Keratinocyte (primary cell): ENCODE measurements around the gene ABCC11. TPM values are rescaled to one million over a fixed set of nuclear protein-coding genes. Genes with fewer than 3 reads are reported as not detected.
A peak's percentile ranks its signal among the peaks of the same experiment; 100 is the strongest.

ENCODE experiments used
- DNase-seq: peaks from one replicate; pipeline ENCODE4 v3.0.0-alpha.2; 2011; ENCODE audit warnings: low read depth, missing footprints, low spot score
- FAIRE-seq: peaks from 2 replicates; lab custom pipeline; 2011; peaks lifted over from hg19 to GRCh38; lab: Jason Lieb, UNC
- H2AFZ ChIP-seq: 2 replicates; pipeline ENCODE4 v1.6.0; 2012; ENCODE audit warnings: low read length, control low read depth, inconsistent platforms; ENCODE audit not compliant: control insufficient read depth
- H3K27ac ChIP-seq: 2 replicates; pipeline ENCODE4 v1.5.1; 2011; ENCODE audit warnings: low read length; ENCODE audit not compliant: control insufficient read depth, insufficient read depth
- H3K27me3 ChIP-seq: 3 replicates; pipeline ENCODE4 v1.6.0; 2011; ENCODE audit warnings: low read length; ENCODE audit not compliant: control insufficient read depth, insufficient read depth; ENCODE audit errors: extremely low read depth
- H3K36me3 ChIP-seq, 2 experiments: 2 replicates in 1 of 2; 3 replicates in 1 of 2; pipeline ENCODE4 v1.5.1; 2011; ENCODE audit warnings: low read length in 2 of 2, mild to moderate bottlenecking in 1 of 2; ENCODE audit not compliant: control insufficient read depth in 2 of 2, insufficient read depth in 2 of 2; ENCODE audit errors: extremely low read depth in 1 of 2
- H3K4me1 ChIP-seq: 3 replicates; pipeline ENCODE4 v1.5.1; 2011; ENCODE audit warnings: low read length; ENCODE audit not compliant: control insufficient read depth, insufficient read depth; ENCODE audit errors: extremely low read depth
- H3K4me2 ChIP-seq: 3 replicates; pipeline ENCODE4 v1.6.0; 2011; ENCODE audit warnings: low read depth, low read length; ENCODE audit not compliant: control insufficient read depth, insufficient read depth; ENCODE audit errors: extremely low read depth
- H3K4me3 ChIP-seq, 3 experiments: fragments of 200-600 bp in 1 of 3; sonication (generic) in 1 of 3; 2 replicates in 2 of 3; 3 replicates in 1 of 3; pipeline ENCODE4 v1.5.1; 2011 to 2016; ENCODE audit warnings: low read length in 3 of 3, mild to moderate bottlenecking in 3 of 3, control low read depth in 2 of 3, inconsistent platforms in 1 of 3, low read depth in 1 of 3, mixed read lengths in 1 of 3, mixed run types in 1 of 3, moderate library complexity in 1 of 3; ENCODE audit not compliant: control insufficient read depth in 2 of 3, insufficient read depth in 2 of 3; ENCODE audit errors: extremely low read depth in 1 of 3
- H3K79me2 ChIP-seq: 2 replicates; pipeline ENCODE4 v1.6.0; 2012; ENCODE audit warnings: low read length; ENCODE audit not compliant: control insufficient read depth, insufficient read depth
- H3K9ac ChIP-seq: 3 replicates; pipeline ENCODE4 v1.6.0; 2011; ENCODE audit warnings: low read length; ENCODE audit not compliant: control insufficient read depth, insufficient read depth; ENCODE audit errors: extremely low read depth
- H3K9me1 ChIP-seq: 3 replicates; pipeline ENCODE4 v1.6.0; 2011; ENCODE audit warnings: low read length; ENCODE audit not compliant: control insufficient read depth, insufficient read depth; ENCODE audit errors: extremely low read depth
- H3K9me3 ChIP-seq: 2 replicates; pipeline ENCODE4 v1.5.1; 2012; ENCODE audit warnings: low read depth, low read length; ENCODE audit not compliant: control insufficient read depth
- H4K20me1 ChIP-seq: 3 replicates; pipeline ENCODE4 v1.6.0; 2011; ENCODE audit warnings: low read length; ENCODE audit not compliant: control insufficient read depth, insufficient read depth; ENCODE audit errors: extremely low read depth
- EZH2 ChIP-seq: IDR thresholded peaks from one replicate; pipeline ENCODE4 v1.6.1; 2012; ENCODE audit warnings: inconsistent platforms, mild to moderate bottlenecking, low read length, moderate library complexity
- dilution Hi-C: fragments of 300-500 bp; cut with MboI; formaldehyde crosslinking; loops from one replicate; pipeline ENCODE4 v1.7.0; 2020; ENCODE audit warnings: low sequenced_read_pairs; ENCODE audit not compliant: extremely low pct_ligation_motif_present
- polyA plus RNA-seq, 5 experiments: library from polyadenylated mRNA; depleted of rRNA in 3 of 5; stranded (reverse) in 3 of 5; stranded (forward) in 1 of 5; unstranded in 1 of 5; fragments of >200 nt; gene quantifications; 1 replicate in 1 of 5; 2 replicates in 3 of 5; 3 replicates in 1 of 5; pipeline versions ENCODE4 v1.2.1 to v1.2.3, GENCODE V29; 2011 to 2012; ENCODE audit warnings: missing spikeins in 2 of 5, low read depth in 1 of 5, low replicate concordance in 1 of 5
- TF ChIP-seq, protein P1 (sequence below), 3 experiments: IDR thresholded peaks in 1 of 3; conservative IDR thresholded peaks in 1 of 3; optimal IDR thresholded peaks in 1 of 3; 2 replicates in 2 of 3; 3 replicates in 1 of 3; pipeline versions ENCODE3 to v1.5.1; 2011; ENCODE audit warnings: low read length in 3 of 3, mild to moderate bottlenecking in 3 of 3, moderate library complexity in 2 of 3, control low read depth in 1 of 3, inconsistent platforms in 1 of 3; ENCODE audit not compliant: insufficient read depth in 2 of 3; ENCODE audit errors: extremely low read depth in 1 of 3

The ABCC11 gene
- polyA plus RNA-seq, 1 donor (not counting 4 experiments of a cell fraction or from before 2014, with no cell fraction given), result 0.33 TPM

GRCh38 chr16:48197294-48197693 lies 50.0 kb downstream of the ABCC11 start:
- Histone ChIP-seq H4K20me1 (no peaks in the 10 kb centered on the region), H3K9ac (no peak overlapping the region), H3K79me2 (no peaks in the 10 kb centered on the region), H2AFZ (no peak overlapping the region), H3K9me3 (no peaks in the 10 kb centered on the region), H3K4me2 (no peak overlapping the region), H3K36me3 (no peaks in the 10 kb centered on the region), H3K27ac (no peak overlapping the region), H3K27me3 (no peaks in the 10 kb centered on the region), H3K9me1 (no peaks in the 10 kb centered on the region), H3K4me3 (no peak overlapping the region), H3K4me1 (peaks cover 20% of the 10 kb centered on the region)
- dilution Hi-C loops, result no loop called here
- no peak for TF ChIP-seq EZH2
- TF ChIP-seq, protein P1, sequence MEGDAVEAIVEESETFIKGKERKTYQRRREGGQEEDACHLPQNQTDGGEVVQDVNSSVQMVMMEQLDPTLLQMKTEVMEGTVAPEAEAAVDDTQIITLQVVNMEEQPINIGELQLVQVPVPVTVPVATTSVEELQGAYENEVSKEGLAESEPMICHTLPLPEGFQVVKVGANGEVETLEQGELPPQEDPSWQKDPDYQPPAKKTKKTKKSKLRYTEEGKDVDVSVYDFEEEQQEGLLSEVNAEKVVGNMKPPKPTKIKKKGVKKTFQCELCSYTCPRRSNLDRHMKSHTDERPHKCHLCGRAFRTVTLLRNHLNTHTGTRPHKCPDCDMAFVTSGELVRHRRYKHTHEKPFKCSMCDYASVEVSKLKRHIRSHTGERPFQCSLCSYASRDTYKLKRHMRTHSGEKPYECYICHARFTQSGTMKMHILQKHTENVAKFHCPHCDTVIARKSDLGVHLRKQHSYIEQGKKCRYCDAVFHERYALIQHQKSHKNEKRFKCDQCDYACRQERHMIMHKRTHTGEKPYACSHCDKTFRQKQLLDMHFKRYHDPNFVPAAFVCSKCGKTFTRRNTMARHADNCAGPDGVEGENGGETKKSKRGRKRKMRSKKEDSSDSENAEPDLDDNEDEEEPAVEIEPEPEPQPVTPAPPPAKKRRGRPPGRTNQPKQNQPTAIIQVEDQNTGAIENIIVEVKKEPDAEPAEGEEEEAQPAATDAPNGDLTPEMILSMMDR (optimal IDR thresholded peaks at IDR 0.05 in 1 of 3, IDR thresholded peaks at IDR 0.05 in 1 of 3, conservative IDR thresholded peaks at IDR 0.05 in 1 of 3; ENCODE audit: extremely low read depth in 1 of 3, insufficient read depth in 2 of 3, low read length in 3 of 3), result no peak
- FAIRE-seq (no peak), DNase-seq (no peak)

DNA sequence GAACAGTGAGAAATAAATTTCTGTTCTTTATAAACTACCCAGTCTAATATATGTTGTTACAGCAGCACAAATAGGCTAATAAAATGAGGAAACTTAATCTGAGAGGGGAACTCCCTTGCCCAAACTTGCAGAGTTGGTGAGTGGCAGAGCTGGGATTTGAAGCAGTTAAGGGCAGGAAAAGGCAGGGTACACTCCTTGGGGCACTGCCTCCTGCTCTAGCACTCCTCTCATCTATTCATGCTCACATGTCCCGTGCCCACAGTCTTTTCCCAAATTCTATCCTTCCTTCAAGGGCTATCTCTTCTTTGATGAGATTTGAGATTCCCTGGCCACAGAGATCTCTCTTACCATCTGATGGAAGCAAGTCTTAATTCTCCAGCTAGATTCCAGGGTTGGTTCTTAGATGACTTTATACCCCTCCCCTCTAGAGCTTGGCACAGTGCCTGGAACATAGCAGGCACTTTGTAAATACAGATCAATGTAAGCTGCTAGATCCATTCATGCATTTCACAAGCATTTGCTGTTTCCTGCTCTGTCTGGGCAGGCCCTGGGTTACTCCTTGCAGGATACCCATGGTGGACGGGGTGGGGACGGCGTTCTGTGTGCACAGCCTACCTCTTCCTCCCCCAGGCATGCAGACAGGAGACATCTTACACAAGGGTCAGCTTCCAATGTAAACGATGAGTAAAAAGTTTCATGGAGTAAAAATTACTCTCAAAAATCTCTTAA lies 52.3 kb downstream of the ABCC11 start:
- Histone ChIP-seq H3K4me2 (peak overlapping the region; percentile 84), H3K9me1 (no peaks in the 10 kb centered on the region), H3K4me3 (peak overlapping the region in 2 of 3 experiments; percentile 30 to 48), H3K27ac (peak overlapping the region; percentile 49), H3K36me3 (no peaks in the 10 kb centered on the region), H3K27me3 (no peaks in the 10 kb centered on the region), H2AFZ (peak overlapping the region; percentile 91), H3K9ac (no peak overlapping the region), H3K4me1 (peaks cover 20% of the 10 kb centered on the region), H3K79me2 (no peaks in the 10 kb centered on the region), H4K20me1 (no peaks in the 10 kb centered on the region), H3K9me3 (no peaks in the 10 kb centered on the region)
- TF ChIP-seq EZH2, result no peak
- TF ChIP-seq, protein P1 (optimal IDR thresholded peaks at IDR 0.05 in 1 of 3, IDR thresholded peaks at IDR 0.05 in 1 of 3, conservative IDR thresholded peaks at IDR 0.05 in 1 of 3; ENCODE audit: extremely low read depth in 1 of 3, insufficient read depth in 2 of 3, low read length in 3 of 3), result no peak
- DNase-seq (peak; percentile 95), FAIRE-seq (peak; percentile 98)
- dilution Hi-C loops, result no loop called here
